ENCODE results near the gene EIF4G1.
A peak's percentile ranks its signal among the peaks of the same experiment; 100 is the strongest.
"Not testable (repeated sequence)": the region's sequence is repeated elsewhere in the genome, so short reads cannot be mapped to it uniquely, and the experiment has no call there.

EIF4G1 gene

GRCh38 chr3:184335661-184336546 is 21.5 kb downstream of the EIF4G1 start:
- peak; percentile 51 for DNase-seq

- DNase-seq = no peak
These were observed 22.4 kb downstream of the EIF4G1 start for GRCh38 chr3:184336547-184337398.

GRCh38 chr3:184337399-184337714 is 23.0 kb downstream of the EIF4G1 start, which contains the start of gene FAM131A:
Gene FAM131A, plus strand, starts transcription at chr3:184337600. Its CDS starts 31 bp downstream, at chr3:184337631.
- DNase-seq = no peak

GRCh38 chr3:184337981-184338380 is 23.6 kb downstream of the EIF4G1 start:
- DNase-seq = no peak

DNA sequence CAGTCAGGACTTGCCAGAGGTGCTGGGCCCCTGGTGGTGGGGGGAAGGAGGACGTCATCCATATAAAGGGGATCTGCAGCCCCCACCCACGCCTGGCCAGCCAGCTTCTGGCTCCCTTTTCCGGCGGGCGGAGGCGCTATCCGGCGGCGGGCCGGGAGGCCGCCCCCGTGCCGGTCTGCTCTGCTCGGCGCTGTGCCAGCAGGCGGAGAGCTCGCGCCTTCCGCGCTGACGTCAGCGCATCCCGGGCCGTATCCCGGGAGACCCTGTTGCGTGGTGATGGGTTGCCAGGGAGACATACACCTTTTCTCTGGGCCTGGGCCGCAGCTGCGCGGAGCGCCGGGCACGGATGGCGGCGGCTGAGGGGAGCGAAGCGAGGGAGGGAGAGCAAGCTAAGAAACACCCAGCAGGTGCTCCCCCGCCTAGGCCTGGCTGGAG is 24.1 kb downstream of the EIF4G1 start:
- no peak for DNase-seq

DNA sequence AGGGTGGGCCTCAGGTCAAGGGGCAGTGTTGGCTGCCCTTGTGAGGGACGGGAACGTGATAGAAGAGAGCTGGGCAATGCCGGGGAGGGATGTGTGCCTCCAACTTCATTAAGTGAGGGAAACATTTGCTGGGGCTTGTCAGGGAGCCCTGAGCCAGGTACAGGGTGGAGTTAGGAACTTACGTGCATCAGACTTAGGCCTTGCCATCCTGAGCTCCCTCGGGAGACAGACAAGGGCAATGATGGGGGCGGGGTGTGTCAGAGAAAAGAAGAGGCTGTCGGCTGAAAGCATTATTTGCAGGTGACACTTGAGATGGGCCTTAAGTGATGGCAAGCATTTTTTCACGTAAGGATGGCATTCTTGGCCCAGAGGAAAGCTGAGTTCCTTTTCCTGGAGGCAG is 24.6 kb downstream of the EIF4G1 start:
- DNase-seq = no peak

DNA sequence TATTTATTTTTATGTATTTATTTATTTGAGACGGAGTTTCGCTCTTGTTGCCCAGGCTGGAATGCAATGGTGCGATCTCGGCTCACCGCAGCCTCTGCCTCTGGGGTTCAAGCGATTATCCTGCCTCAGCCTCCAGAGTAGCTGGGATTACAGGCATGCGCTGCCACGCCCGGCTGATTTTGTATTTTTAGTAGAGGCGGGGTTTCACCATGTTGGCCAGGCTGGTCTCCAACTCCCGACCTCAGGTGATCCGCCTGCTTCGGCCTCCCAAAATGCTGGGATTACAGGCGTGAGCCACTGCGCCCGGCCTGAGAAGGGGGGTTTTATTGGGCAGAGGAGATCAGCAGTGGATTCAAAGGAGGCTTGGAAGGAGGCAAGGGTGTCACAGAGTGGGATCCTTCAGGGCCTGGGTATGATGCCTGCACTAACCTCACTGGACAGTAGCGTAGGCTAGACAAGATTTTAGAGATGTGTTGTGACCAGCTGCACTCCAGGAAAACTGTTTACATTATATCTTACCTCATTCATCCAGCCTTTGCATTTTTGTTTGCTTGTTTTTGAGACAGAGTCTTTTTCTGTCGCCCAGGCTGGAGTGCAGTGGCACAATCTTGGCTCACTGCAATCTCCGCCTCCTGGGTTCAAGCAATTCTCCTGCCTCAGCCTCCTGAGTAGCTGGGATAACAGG is 25.2 kb downstream of the EIF4G1 start:
- not testable (repeated sequence) for DNase-seq

GRCh38 chr3:184341925-184342324 is 27.5 kb downstream of the EIF4G1 start:
- no peak for DNase-seq

DNA sequence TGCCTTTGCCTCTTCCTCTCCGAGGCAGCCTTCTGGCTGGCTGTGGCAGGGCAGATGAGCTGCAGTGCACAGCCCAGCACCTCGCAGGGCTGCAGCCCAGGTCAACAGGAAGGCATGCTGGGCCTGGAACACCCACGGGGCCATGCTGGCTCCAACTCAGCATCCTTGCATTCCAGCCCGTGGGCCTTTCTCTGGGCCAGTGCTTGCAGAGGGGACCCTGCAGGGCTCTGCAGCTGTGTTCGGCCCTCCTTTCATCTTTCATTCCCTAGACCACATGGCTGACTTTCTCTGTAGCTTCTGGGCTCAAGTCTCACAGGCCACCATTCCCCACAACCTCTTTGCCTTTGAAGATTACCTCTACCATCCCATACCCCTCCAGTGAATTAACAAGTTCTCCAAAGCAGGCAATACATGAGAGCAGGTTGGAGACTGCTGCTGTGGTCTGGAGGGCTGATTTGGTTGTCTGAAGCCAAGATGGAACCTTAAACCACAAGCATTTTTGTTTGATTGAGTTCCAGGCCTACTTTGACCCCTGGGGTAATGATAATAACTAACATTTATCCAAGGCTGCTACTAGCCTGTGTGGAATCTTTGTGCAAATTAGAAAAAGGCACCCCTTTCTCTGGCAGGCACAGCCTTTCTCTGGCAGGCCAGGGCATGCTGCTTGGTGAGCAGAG is 28.9 kb downstream of the EIF4G1 start:
- no peak for DNase-seq

DNA sequence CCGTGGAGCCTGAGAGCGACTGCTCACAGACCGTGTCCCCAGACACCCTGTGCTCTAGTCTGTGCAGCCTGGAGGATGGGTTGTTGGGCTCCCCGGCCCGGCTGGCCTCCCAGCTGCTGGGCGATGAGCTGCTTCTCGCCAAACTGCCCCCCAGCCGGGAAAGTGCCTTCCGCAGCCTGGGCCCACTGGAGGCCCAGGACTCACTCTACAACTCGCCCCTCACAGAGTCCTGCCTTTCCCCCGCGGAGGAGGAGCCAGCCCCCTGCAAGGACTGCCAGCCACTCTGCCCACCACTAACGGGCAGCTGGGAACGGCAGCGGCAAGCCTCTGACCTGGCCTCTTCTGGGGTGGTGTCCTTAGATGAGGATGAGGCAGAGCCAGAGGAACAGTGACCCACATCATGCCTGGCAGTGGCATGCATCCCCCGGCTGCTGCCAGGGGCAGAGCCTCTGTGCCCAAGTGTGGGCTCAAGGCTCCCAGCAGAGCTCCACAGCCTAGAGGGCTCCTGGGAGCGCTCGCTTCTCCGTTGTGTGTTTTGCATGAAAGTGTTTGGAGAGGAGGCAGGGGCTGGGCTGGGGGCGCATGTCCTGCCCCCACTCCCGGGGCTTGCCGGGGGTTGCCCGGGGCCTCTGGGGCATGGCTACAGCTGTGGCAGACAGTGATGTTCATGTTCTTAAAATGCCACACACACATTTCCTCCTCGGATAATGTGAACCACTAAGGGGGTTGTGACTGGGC is 30.3 kb downstream of the EIF4G1 start:
- DNase-seq = no peak

DNA sequence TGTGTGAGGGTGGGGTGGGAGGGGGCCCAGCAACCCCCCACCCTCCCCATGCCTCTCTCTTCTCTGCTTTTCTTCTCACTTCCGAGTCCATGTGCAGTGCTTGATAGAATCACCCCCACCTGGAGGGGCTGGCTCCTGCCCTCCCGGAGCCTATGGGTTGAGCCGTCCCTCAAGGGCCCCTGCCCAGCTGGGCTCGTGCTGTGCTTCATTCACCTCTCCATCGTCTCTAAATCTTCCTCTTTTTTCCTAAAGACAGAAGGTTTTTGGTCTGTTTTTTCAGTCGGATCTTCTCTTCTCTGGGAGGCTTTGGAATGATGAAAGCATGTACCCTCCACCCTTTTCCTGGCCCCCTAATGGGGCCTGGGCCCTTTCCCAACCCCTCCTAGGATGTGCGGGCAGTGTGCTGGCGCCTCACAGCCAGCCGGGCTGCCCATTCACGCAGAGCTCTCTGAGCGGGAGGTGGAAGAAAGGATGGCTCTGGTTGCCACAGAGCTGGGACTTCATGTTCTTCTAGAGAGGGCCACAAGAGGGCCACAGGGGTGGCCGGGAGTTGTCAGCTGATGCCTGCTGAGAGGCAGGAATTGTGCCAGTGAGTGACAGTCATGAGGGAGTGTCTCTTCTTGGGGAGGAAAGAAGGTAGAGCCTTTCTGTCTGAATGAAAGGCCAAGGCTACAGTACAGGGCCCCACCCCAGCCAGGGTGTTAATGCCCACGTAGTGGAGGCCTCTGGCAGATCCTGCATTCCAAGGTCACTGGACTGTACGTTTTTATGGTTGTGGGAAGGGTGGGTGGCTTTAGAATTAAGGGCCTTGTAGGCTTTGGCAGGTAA is 31.1 kb downstream of the EIF4G1 start:
- peak; percentile 76 for DNase-seq

GRCh38 chr3:184346480-184347190 is 32.2 kb downstream of the EIF4G1 start:
- DNase-seq = no peak

GRCh38 chr3:184347321-184348056 is 33.1 kb downstream of the EIF4G1 start:
- DNase-seq = no peak

DNA sequence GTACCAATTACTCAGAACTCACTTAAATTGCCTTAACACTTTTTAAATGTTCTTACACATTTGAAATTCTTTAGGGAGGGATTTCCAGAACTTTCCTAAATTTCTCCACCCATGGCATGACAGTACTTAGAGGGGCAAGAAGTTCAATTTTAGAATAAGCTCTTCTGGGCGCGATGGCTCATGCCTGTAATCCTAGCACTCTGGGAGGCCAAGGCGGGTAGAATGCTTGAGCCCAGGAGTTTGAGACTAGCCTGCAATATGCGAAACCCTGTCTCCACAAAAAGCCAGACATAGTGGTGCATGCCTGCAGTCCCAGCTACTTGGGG is 33.6 kb downstream of the EIF4G1 start:
- DNase-seq = no peak

DNA sequence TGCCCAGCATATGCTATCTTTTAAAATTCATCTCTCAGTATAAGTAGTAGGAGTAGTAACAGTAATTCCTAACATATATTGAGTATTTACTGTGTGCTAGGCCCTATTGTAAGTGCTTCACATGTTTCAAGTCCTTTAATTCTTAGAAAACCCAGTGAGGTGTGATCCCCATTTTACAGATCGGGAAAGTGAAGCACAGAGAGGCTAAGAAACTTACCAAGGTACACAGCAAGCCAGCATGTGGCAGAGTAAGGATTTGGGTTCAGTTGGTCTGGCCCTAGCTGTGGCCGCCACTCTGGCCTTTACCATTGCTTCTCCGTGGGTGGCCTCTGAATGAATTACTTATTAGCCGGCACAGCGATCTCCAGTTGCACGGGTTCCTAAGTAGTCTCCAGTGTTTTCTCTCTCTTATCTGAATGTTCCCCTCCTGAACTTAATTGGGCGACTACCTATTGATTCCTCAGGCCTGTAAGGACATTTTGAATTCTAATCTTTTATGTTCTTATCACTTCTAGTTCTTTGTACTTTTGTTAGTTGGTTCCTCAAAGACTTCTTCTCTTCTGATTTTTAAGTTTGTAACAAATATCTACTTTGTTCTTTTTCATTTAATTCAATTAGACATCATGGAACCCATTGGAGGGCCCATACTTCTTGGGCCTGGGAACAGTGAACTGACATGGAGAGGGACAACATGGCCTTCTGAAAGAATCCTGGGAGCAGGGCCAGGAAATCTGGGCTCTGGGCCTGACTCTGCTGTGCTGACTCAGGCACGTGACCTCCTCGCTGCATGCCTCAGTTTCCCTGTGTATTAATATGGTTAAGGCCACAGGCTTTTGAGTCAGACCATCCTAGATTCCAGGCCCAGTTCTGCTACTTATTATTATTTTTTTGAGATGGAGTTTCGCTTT is 35.4 kb downstream of the EIF4G1 start:
- DNase-seq = no peak

- no peak for DNase-seq
These were observed 36.2 kb downstream of the EIF4G1 start for GRCh38 chr3:184350618-184351017.

DNA sequence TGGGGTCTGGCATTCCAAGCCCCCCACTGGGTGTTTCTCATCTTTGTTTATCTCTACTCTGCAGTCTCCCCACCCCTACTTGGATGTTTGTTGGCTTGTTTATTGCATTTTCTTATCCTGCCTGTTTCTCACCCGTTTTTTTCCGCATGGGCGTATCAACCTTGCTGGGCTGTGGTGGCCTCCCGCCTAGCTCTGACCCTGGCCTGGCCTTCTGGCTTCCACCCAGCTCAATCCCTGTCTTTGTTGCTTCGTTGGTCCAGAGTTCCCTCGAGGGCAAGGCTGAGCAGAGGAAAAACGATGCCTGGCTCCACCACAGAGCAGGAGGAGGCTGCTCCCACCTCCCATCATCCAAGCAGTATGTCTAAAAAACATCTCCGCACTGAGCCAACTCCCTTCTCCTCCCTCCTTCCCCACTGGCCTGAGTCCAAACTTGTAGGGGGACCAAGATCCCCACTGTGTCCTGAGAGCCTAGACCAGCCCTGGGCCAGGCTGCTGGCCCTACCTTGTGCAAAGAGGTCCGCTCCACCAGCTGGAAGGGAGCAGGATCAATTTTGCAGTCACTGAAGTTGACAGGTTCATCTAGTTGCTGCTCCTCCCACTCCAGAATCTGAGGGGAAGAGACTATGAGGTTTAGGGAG is 37.2 kb downstream of the EIF4G1 start:
- no peak for DNase-seq

- no peak for DNase-seq
These were observed 37.9 kb downstream of the EIF4G1 start for GRCh38 chr3:184352149-184352785.

Data from MV-4-11 (cell line).